ENCODE data around the gene NRXN3.

DNA sequence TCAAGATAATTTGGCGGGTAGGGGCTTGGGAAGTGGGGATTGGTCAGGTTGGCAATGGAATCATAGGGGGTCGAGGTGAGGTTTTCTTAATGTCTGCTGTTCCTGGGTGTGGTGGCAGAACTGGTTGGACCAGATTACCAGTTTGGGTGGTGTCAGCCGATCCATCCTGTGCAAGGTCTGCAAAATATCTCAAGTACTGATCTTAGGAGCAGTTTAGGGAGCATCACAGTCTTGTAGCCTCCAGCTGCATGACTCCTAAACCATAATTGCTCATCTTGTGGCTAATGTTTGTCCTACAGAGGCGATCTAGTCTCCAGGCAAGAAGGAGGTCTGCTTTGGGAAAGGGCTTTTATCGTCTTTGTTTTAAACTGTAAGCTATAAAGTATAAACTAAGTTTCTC, 1172.8 kb downstream of the NRXN3 start:
- TF ChIP-seq, protein P1, sequence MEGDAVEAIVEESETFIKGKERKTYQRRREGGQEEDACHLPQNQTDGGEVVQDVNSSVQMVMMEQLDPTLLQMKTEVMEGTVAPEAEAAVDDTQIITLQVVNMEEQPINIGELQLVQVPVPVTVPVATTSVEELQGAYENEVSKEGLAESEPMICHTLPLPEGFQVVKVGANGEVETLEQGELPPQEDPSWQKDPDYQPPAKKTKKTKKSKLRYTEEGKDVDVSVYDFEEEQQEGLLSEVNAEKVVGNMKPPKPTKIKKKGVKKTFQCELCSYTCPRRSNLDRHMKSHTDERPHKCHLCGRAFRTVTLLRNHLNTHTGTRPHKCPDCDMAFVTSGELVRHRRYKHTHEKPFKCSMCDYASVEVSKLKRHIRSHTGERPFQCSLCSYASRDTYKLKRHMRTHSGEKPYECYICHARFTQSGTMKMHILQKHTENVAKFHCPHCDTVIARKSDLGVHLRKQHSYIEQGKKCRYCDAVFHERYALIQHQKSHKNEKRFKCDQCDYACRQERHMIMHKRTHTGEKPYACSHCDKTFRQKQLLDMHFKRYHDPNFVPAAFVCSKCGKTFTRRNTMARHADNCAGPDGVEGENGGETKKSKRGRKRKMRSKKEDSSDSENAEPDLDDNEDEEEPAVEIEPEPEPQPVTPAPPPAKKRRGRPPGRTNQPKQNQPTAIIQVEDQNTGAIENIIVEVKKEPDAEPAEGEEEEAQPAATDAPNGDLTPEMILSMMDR (IDR thresholded peaks at IDR 0.05; ENCODE audit: poor library complexity, severe bottlenecking), result no peak
- no peak for TF ChIP-seq TAF1 (IDR thresholded peaks at IDR 0.05; ENCODE audit: low read depth)
